SK-MEL-5 (cell line): ENCODE results near the gene NARS2. TPM values are rescaled to one million over a fixed set of nuclear protein-coding genes. Genes with fewer than 3 reads are reported as not detected.
"Not testable (repeated sequence)": the region's sequence is repeated elsewhere in the genome, so short reads cannot be mapped to it uniquely, and the experiment has no call there.

ENCODE experiments used
- DNase-seq: peaks from one replicate; pipeline ENCODE4 v3.0.0-alpha.2; 2016; ENCODE audit warnings: low read depth, low spot score
- in situ Hi-C: cut with HindIII; loops from 2 replicates; pipeline ENCODE4 v1.10.0; 2016; ENCODE audit warnings: low sequenced_read_pairs, high pct_unique_total_duplicates, low pct_unique_long_range_greater_than_20kb
- total RNA-seq: library from RNA; depleted of rRNA; stranded (reverse); fragments of >200 nt; shearing (Covaris generic); gene quantifications from 2 replicates; pipeline ENCODE4 v1.2.3, GENCODE V29; 2014

The NARS2 gene
- total RNA-seq, 1 experiment from 2014 or later, result 93.1 TPM

GRCh38 chr11:78469896-78470295 is 104.8 kb downstream of the NARS2 start:
- in situ Hi-C loops, result no loop called here
- peak; percentile 97 for DNase-seq

GRCh38 chr11:78467931-78468330 is 106.7 kb downstream of the NARS2 start:
- in situ Hi-C loops, result no loop called here
- no peak for DNase-seq

GRCh38 chr11:78467370-78467769 is 107.3 kb downstream of the NARS2 start:
- in situ Hi-C loops, result no loop called here
- DNase-seq, result no peak

- in situ Hi-C loops, result no loop called here
- no peak for DNase-seq
Measured at GRCh38 chr11:78465169-78465942, 109.3 kb downstream of the NARS2 start.

GRCh38 chr11:78464787-78465168 is 109.9 kb downstream of the NARS2 start:
- in situ Hi-C loops, DNase-seq: not testable (repeated sequence)

- no peak for DNase-seq
- in situ Hi-C loops, result no loop called here
Measured at GRCh38 chr11:78460471-78460870, 114.2 kb downstream of the NARS2 start.

GRCh38 chr11:78459738-78460137 is 114.9 kb downstream of the NARS2 start:
- DNase-seq, result no peak
- in situ Hi-C loops, result no loop called here

- DNase-seq, result no peak
- in situ Hi-C loops, result no loop called here
Measured at GRCh38 chr11:78457448-78457847, 117.2 kb downstream of the NARS2 start.

- no peak for DNase-seq
- in situ Hi-C loops, result no loop called here
Measured at GRCh38 chr11:78453140-78453935, 121.3 kb downstream of the NARS2 start.

- no peak for DNase-seq
- in situ Hi-C loops, result no loop called here
Measured at GRCh38 chr11:78451371-78452150, 123.1 kb downstream of the NARS2 start.

- DNase-seq, result no peak
- in situ Hi-C loops, result no loop called here
Measured at GRCh38 chr11:78450866-78451265, 123.8 kb downstream of the NARS2 start.

GRCh38 chr11:78449866-78450265 is 124.8 kb downstream of the NARS2 start:
- in situ Hi-C loops, result no loop called here

GRCh38 chr11:78446210-78446609 is 128.5 kb downstream of the NARS2 start:
- no peak for DNase-seq
- in situ Hi-C loops, result no loop called here

More at GRCh38 chr11:78449866-78450265, 124.8 kb downstream of the NARS2 start:
- no peak for DNase-seq

- DNase-seq, result no peak
- in situ Hi-C loops, result no loop called here
Measured at GRCh38 chr11:78444726-78445125, 129.9 kb downstream of the NARS2 start.

- in situ Hi-C loops, result no loop called here
- no peak for DNase-seq
Measured at GRCh38 chr11:78441956-78442355, 132.7 kb downstream of the NARS2 start.

GRCh38 chr11:78438298-78438975 is 136.2 kb downstream of the NARS2 start:
- no peak for DNase-seq
- in situ Hi-C loops, result no loop called here

GRCh38 chr11:78432956-78433355 is 141.7 kb downstream of the NARS2 start:
- DNase-seq, result peak; percentile 19
- in situ Hi-C loops, result no loop called here
